Activated naive CD4-positive, alpha-beta T cell (primary cell): Measurements from ENCODE around the gene SLC25A31.

ENCODE experiments used
- DNase-seq, 4 experiments: peaks; one replicate each; lab custom pipeline; 2025; lab: John Stamatoyannopoulos, UW

Gene SLC25A31

DNA sequence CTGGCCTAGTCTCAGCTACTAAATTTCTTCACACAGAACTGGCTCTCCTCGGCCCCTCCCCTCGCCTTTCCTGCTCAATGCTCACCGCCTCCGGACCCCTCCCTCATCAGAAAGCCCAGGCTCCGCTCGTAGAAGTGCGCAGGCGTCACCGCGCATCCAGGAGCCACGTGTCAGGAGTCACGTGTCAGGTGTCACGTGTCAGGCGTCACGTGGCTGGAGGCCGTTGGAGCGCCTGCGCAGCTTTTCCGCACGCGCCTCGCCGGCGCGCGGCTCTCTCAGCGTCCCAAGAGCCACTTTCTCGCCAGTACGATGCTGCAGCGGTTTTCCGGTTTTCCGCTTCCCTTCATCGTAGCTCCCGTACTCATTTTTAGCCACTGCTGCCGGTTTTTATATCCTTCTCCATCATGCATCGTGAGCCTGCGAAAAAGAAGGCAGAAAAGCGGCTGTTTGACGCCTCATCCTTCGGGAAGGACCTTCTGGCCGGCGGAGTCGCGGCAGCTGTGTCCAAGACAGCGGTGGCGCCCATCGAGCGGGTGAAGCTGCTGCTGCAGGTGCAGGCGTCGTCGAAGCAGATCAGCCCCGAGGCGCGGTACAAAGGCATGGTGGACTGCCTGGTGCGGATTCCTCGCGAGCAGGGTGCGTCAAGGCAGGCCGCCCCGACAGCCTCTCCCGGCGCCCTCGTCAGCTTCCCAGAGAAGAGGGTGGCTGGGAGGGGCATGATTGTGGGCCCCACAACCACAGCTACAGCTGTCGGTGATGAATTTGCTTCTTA lies at the start of gene SLC25A31:
TSS of gene SLC25A31 (plus strand) at position 259 of the 772 bp plus-strand sequence. CDS start at position 405, 146 bp downstream.
- no peak for DNase-seq

GRCh38 chr4:127685292-127685691 lies 44.9 kb upstream of the SLC25A31 start:
- no peak for DNase-seq

DNA sequence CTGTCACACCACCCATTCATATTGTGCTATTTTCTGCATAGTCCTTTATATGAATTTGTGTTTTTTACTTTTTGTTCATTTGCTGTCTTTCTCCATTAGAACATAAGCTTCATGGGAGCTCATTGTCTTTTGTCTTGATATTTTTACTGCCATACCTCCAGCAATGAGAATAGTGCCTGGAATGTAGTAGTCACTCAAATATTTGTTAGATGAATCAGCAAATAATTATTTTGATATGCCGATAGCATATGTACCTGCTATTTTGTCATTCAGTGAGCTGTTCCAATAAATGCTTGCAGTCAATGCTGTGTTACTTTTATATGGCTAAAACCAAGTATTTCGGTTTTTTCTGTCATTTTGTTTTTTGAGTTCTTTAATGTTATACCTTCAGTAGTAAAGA lies 43.5 kb upstream of the SLC25A31 start:
- no peak for DNase-seq

DNA sequence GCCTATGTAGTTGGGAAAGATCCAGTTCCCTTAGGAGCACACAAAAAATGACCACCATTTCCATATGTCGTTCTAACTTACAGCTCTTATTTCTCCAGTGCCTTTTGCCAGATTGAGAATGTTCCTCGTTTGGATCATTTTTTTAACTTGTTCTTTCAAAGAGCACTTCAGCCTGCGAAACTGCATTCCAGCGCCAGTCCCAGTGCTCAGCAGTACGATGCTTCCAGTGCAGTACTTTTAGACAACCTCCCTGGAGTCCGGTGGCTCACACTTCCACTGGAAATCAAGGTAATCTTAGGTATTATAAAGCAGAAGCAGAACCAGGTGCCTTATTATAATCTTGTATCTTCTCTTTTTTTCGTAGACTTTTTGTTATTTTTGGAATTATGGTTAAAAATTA lies 42.6 kb upstream of the SLC25A31 start:
- no peak for DNase-seq

DNA sequence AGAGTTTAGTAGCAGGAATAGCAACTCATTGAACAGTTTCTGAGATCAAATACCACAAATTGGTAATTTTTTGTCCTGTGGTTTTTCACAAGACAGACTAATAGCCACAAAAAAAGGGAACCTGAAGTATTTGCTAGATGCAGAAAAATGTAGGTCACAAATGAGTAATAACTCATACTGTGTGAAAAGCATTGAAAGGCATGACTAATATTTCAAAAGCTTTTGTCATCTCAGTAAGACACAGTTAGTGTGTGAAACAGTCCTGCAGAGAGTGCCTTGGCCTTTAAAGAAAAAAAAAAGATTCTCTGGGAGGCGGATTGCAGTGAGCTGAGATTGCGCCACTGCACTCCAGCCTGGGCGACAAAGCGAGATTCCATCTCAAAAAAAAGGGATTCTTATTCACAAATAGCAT lies 31.4 kb upstream of the SLC25A31 start:
- no peak for DNase-seq

GRCh38 chr4:127708985-127709384 lies 21.2 kb upstream of the SLC25A31 start:
- DNase-seq: no peak

GRCh38 chr4:127709456-127709855 lies 20.7 kb upstream of the SLC25A31 start:
- no peak for DNase-seq

DNA sequence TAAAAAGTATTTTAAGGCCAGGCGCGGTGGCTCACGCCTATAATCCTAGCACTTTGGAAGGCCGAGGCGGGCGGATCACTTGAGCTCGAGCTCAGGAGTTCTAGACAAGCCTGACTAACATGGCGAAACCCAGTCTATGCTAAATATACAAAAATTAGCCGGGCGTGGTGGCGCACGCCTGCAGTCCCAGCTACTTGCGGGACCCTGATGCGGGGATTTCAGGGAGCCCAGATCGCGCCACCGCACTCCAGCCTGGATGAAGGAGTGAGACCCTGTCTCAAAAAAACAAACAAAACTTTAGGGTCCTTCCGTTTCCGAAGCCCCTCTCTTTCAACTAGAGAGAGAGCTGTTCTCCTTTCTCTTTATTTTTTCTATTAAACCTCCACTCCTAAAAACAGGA lies 1.2 kb downstream of the SLC25A31 start:
- no peak for DNase-seq

- DNase-seq: no peak
Observed at GRCh38 chr4:127732623-127733328, 2.6 kb downstream of the SLC25A31 start.

GRCh38 chr4:127734976-127735375 lies 4.8 kb downstream of the SLC25A31 start:
- DNase-seq: no peak

- no peak for DNase-seq
Observed at GRCh38 chr4:127737295-127737694, 7.1 kb downstream of the SLC25A31 start.

DNA sequence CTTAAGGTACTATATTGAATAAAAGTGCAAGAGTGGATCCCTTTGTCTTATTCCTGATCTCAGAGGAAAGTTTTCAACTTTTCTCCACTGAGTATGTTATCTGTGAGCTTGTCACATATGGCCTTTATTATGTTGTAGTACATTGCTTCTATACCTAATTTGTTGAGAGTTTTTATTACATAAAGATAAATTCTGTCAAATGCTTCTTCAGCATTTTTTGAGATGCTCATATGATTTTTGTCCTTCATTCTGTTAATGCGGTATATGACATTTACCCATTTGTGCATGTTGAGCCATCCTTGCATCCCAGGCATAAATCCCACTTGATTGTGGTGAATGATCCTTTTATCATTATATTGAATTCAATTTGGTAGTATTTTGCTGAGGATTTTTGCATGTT lies 11.0 kb downstream of the SLC25A31 start:
- no peak for DNase-seq

GRCh38 chr4:127747883-127748282 lies 17.7 kb downstream of the SLC25A31 start:
- no peak for DNase-seq

- DNase-seq: no peak
Observed at GRCh38 chr4:127748957-127749356, 18.8 kb downstream of the SLC25A31 start.

- DNase-seq: no peak
Observed at GRCh38 chr4:127756906-127757305, 26.7 kb downstream of the SLC25A31 start.

DNA sequence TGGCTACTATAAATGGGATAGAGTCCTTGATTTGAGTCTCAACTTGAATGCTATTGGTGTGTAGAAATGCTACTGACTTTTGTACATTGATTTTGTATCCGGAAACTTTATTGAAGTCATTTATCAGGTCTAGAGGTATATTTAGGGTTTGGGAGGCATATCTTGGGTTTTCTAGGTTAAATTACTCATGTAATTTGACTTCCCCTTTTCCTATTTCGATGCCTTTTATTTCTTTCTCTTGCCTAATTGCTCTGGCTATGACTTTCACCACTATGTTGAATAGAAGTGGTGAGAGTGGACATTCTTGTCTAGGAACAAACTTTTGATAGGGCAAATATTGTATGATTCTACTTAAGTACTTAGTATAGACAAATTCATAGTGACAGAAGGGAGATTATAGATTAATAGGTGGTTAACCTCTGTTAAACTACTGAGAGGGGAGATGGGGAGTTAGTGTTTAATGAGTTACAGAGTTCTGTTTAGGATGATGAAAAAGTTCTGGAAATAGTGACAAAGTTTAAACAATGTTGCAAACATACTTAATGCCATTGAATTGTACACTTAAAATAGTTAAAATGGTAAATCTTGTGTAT lies 29.1 kb downstream of the SLC25A31 start:
- no peak for DNase-seq

DNA sequence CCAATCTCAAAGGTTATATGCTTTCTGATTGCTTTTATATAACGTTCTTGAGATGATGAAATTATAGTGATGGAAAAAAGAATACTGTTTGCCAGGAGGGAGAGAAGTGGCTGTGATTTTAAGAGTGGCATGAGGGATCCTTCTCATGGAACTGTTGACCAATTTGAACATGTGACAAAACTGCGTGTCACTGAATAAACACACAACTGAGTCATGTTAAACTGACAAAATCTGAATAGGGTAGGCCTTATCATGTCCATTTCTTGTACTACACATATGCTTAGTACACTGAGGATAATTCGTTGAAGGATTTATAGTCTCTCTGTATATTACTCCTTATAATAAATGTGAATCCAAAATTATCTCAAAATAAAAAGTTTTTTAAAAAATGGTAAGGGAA lies 29.7 kb downstream of the SLC25A31 start:
- DNase-seq: no peak

GRCh38 chr4:127771535-127772275 lies 41.5 kb downstream of the SLC25A31 start:
- DNase-seq: no peak

- no peak for DNase-seq
Observed at GRCh38 chr4:127772769-127773671, 42.8 kb downstream of the SLC25A31 start.

- no peak for DNase-seq
Observed at GRCh38 chr4:127775843-127776242, 45.6 kb downstream of the SLC25A31 start.

- DNase-seq: no peak
Observed at GRCh38 chr4:127776620-127777019, 46.4 kb downstream of the SLC25A31 start.
